HL-60 (cell line): ENCODE results near the gene SLC10A3.

Experiments
- GABPA ChIP-seq: IDR thresholded peaks from 2 replicates; pipeline ENCODE4 v1.6.1; 2012; ENCODE audit warnings: low read depth
- POLR2AphosphoS5 ChIP-seq: IDR thresholded peaks from 2 replicates; pipeline ENCODE4 v1.6.1; 2012; ENCODE audit warnings: low read depth
- SPI1 ChIP-seq: IDR thresholded peaks from 2 replicates; pipeline ENCODE4 v1.6.1; 2012; ENCODE audit warnings: low read depth, mild to moderate bottlenecking, borderline replicate concordance
- TF ChIP-seq, protein P1 (sequence below): IDR thresholded peaks from one replicate; pipeline ENCODE4 v1.5.1; 2011; ENCODE audit warnings: low read length, control low read depth, inconsistent platforms; ENCODE audit not compliant: insufficient read depth
- TF ChIP-seq, protein P2 (sequence below): IDR thresholded peaks from 2 replicates; pipeline ENCODE4 v1.6.1; 2012; ENCODE audit warnings: low read depth; ENCODE audit not compliant: insufficient replicate concordance

DNA sequence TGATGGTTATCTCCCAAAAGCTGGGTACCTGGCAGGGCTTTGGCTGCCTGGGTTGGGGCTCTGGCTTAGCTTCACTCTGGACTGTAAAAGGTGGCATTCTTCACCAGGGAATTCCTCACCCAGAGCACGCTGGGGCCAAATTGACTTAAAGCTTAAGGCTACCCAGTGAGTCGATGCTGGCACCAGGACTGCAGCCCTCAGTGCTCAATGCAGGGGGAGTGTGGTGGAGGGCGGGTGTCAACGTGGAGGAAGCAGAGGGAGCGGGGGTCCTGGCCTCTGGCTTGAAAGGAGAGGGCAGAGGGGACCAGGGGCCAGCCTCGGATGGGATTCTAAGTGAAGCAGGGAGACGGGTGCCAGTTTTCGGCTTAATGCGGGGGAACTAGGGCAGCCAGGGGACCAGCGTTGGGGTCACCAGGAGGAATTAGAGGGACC, 46.9 kb downstream of the SLC10A3 start:
- TF ChIP-seq, protein P1, sequence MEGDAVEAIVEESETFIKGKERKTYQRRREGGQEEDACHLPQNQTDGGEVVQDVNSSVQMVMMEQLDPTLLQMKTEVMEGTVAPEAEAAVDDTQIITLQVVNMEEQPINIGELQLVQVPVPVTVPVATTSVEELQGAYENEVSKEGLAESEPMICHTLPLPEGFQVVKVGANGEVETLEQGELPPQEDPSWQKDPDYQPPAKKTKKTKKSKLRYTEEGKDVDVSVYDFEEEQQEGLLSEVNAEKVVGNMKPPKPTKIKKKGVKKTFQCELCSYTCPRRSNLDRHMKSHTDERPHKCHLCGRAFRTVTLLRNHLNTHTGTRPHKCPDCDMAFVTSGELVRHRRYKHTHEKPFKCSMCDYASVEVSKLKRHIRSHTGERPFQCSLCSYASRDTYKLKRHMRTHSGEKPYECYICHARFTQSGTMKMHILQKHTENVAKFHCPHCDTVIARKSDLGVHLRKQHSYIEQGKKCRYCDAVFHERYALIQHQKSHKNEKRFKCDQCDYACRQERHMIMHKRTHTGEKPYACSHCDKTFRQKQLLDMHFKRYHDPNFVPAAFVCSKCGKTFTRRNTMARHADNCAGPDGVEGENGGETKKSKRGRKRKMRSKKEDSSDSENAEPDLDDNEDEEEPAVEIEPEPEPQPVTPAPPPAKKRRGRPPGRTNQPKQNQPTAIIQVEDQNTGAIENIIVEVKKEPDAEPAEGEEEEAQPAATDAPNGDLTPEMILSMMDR = no peak
- no peak for TF ChIP-seq POLR2AphosphoS5
- TF ChIP-seq SPI1 = no peak
- TF ChIP-seq GABPA = no peak
- TF ChIP-seq, protein P2, sequence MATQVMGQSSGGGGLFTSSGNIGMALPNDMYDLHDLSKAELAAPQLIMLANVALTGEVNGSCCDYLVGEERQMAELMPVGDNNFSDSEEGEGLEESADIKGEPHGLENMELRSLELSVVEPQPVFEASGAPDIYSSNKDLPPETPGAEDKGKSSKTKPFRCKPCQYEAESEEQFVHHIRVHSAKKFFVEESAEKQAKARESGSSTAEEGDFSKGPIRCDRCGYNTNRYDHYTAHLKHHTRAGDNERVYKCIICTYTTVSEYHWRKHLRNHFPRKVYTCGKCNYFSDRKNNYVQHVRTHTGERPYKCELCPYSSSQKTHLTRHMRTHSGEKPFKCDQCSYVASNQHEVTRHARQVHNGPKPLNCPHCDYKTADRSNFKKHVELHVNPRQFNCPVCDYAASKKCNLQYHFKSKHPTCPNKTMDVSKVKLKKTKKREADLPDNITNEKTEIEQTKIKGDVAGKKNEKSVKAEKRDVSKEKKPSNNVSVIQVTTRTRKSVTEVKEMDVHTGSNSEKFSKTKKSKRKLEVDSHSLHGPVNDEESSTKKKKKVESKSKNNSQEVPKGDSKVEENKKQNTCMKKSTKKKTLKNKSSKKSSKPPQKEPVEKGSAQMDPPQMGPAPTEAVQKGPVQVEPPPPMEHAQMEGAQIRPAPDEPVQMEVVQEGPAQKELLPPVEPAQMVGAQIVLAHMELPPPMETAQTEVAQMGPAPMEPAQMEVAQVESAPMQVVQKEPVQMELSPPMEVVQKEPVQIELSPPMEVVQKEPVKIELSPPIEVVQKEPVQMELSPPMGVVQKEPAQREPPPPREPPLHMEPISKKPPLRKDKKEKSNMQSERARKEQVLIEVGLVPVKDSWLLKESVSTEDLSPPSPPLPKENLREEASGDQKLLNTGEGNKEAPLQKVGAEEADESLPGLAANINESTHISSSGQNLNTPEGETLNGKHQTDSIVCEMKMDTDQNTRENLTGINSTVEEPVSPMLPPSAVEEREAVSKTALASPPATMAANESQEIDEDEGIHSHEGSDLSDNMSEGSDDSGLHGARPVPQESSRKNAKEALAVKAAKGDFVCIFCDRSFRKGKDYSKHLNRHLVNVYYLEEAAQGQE = no peak
